ENCODE measurements around the gene SUPT3H. TPM values are rescaled to one million over a fixed set of nuclear protein-coding genes. Genes with fewer than 3 reads are reported as not detected.

SUPT3H gene
- total RNA-seq, 6 experiments from 2014 or later: 0.95 to 2.8 (median 2.0) TPM

DNA sequence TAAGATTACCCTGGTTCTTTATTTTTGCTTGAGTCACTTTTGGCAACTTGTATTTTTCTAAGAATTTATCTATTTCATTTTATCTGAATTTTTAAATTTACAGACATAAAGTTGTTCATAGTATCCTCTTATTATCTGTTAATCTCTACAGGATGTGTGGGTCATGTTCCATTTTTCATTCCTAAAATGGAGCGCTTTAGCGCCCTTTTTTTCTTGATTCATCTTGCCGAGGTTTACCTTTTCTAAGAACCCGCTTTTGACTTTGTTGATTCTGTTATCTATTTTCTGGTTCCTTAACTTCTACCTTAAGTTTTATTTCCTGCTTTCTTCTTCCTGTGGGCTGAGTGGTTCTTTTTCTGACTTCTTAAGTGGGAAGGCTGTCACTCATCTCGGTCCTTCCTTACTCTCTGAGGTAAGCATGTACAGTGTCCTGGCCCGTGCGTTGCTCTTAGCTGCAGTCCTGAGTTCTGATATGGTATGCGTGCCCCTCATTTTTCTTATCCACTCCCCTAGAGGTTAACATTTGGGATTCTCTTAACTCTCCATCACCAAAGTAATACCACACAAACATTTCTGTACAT lies 590.4 kb downstream of the SUPT3H start:
- 82% methylated on average over 8 of the region's 8 CpGs for WGBS (ENCODE audit: insufficient coverage, low coverage, low lambda C conversion rate, missing lambda C conversion rate)
- no peak for ATAC-seq
- TF ChIP-seq CTCF (IDR thresholded peaks at IDR 0.05) (no peak), POLR2A (IDR thresholded peaks at IDR 0.05) (no peak)
- Histone ChIP-seq H3K36me3 (no peaks in the 10 kb centered on the region), H3K4me3 (no peak overlapping the region), H3K4me1 (no peaks in the 10 kb centered on the region), H3K27me3 (no peaks in the 10 kb centered on the region), H3K9me3 (no peaks in the 10 kb centered on the region), H3K27ac (no peak overlapping the region)
- DNase-seq: no peak
- intact Hi-C loops (cut with DNase I): no loop called here

- TF ChIP-seq CTCF (IDR thresholded peaks at IDR 0.05) (no peak), POLR2A (IDR thresholded peaks at IDR 0.05) (no peak)
- 17% methylated on average over 1 of the region's 1 CpG for WGBS (ENCODE audit: insufficient coverage, low coverage, low lambda C conversion rate, missing lambda C conversion rate)
- Histone ChIP-seq H3K27me3 (no peaks in the 10 kb centered on the region), H3K4me1 (no peaks in the 10 kb centered on the region), H3K27ac (no peak overlapping the region), H3K36me3 (no peaks in the 10 kb centered on the region), H3K4me3 (no peak overlapping the region), H3K9me3 (no peaks in the 10 kb centered on the region)
- ATAC-seq: no peak
- intact Hi-C loops (cut with DNase I): no loop called here
- DNase-seq: no peak
Measured at GRCh38 chr6:44785130-44785529, 592.6 kb downstream of the SUPT3H start.

- ATAC-seq (no peak), DNase-seq (no peak)
- no peaks in the 10 kb centered on the region for H3K27me3 ChIP-seq
- no peaks in the 10 kb centered on the region for H3K4me1 ChIP-seq
- H3K27ac ChIP-seq: no peak overlapping the region
- WGBS (ENCODE audit: insufficient coverage, low coverage, low lambda C conversion rate, missing lambda C conversion rate): 88% methylated on average over 1 of the region's 1 CpG
- H3K4me3 ChIP-seq: no peak overlapping the region
- no peaks in the 10 kb centered on the region for H3K9me3 ChIP-seq
- no peak for TF ChIP-seq CTCF (IDR thresholded peaks at IDR 0.05)
- TF ChIP-seq POLR2A (IDR thresholded peaks at IDR 0.05): no peak
- intact Hi-C loops (cut with DNase I): no loop called here
- H3K36me3 ChIP-seq: no peaks in the 10 kb centered on the region
Measured at GRCh38 chr6:44784195-44784594, 593.5 kb downstream of the SUPT3H start.

DNA sequence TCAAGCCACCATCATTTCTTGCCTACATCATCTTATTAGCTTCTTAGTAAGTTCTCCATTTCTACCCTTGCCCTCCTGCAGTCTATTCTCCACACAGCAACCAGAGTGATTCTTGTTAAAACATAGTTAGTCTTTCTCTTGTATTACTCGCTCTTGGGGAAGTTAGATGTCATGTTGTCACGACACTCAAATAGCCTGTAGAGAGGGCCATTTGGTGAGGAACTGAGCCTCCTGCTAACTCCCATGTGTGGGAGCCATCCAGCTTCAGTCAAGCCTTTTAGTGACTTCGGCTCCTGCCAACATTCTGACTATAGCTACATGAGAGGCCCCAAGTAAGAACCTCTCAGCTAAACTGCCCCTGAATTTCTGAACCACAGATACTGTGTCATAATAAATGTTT lies 594.8 kb downstream of the SUPT3H start:
- no peaks in the 10 kb centered on the region for H3K4me1 ChIP-seq
- WGBS (ENCODE audit: insufficient coverage, low coverage, low lambda C conversion rate, missing lambda C conversion rate): 43% methylated on average over 3 of the region's 3 CpGs
- ATAC-seq (no peak), DNase-seq (no peak)
- H3K27me3 ChIP-seq: no peaks in the 10 kb centered on the region
- no peak overlapping the region for H3K4me3 ChIP-seq
- TF ChIP-seq CTCF (IDR thresholded peaks at IDR 0.05): no peak
- no peak for TF ChIP-seq POLR2A (IDR thresholded peaks at IDR 0.05)
- H3K9me3 ChIP-seq: no peaks in the 10 kb centered on the region
- no peak overlapping the region for H3K27ac ChIP-seq
- intact Hi-C loops (cut with DNase I): no loop called here
- no peaks in the 10 kb centered on the region for H3K36me3 ChIP-seq

All from right lobe of liver (tissue), 6 donors.